Panc1 (cell line): ENCODE results near the gene ADAMTSL3. TPM values are rescaled to one million over a fixed set of nuclear protein-coding genes. Genes with fewer than 3 reads are reported as not detected.

Experiments used
- ATAC-seq: fragments of 200-7000 bp; cut with Tn5 transposase; 2 replicates; pipeline ENCODE4 v1.9.1; 2020; ENCODE audit warnings: mild to moderate bottlenecking, moderate library complexity
- BruUV-seq: library from RNA; stranded (reverse); fragments of 400-500 nt; replicated peaks from 2 replicates; lab custom pipeline; 2021; lab: Mats Ljungman, UMichigan
- CTCF ChIA-PET: fragments of 300-600 bp; sonication (Branson Sonifier 250); formaldehyde crosslinking; loops from one replicate; lab custom pipeline; 2022; ENCODE audit warnings: antibody characterized with exemption; lab: Charles Lee
- POLR2A ChIA-PET: fragments of 300-600 bp; sonication (Branson Sonifier 250); formaldehyde crosslinking; loops from one replicate; lab custom pipeline; 2022; ENCODE audit warnings: antibody characterized with exemption; lab: Charles Lee
- DNase-seq: peaks from one replicate; pipeline ENCODE4 v3.0.0-alpha.2; 2010; ENCODE audit warnings: low read depth, low spot score
- H3K27ac ChIP-seq: 2 replicates; pipeline ENCODE4 v1.5.1; 2011; ENCODE audit warnings: mild to moderate bottlenecking, low read length, inconsistent platforms
- H3K27me3 ChIP-seq: fragments of 200-500 bp; sonication (Bioruptor generic); 2 replicates; pipeline ENCODE4 v1.6.0; 2014; ENCODE audit warnings: low read length, inconsistent platforms; ENCODE audit not compliant: control insufficient read depth, insufficient read depth
- H3K36me3 ChIP-seq: fragments of 200-500 bp; sonication (Bioruptor generic); 2 replicates; pipeline ENCODE4 v1.5.1; 2014; ENCODE audit warnings: inconsistent platforms, mild to moderate bottlenecking, low read length, moderate library complexity; ENCODE audit not compliant: control insufficient read depth, insufficient read depth
- H3K4me1 ChIP-seq: 2 replicates; pipeline ENCODE4 v1.5.1; 2011; ENCODE audit warnings: inconsistent platforms, mild to moderate bottlenecking, low read length, moderate library complexity; ENCODE audit not compliant: control insufficient read depth, insufficient read depth
- H3K4me3 ChIP-seq, 2 experiments: 2 replicates each; pipeline ENCODE4 v1.5.1; 2011 to 2012; ENCODE audit warnings: low read depth in 2 of 2, low read length in 2 of 2, mild to moderate bottlenecking in 2 of 2, inconsistent platforms in 1 of 2, moderate library complexity in 1 of 2
- H3K9me3 ChIP-seq: fragments of 200-500 bp; sonication (Bioruptor generic); 2 replicates; pipeline ENCODE4 v1.5.1; 2014; ENCODE audit warnings: low read depth, mild to moderate bottlenecking, inconsistent platforms, low read length, moderate library complexity; ENCODE audit not compliant: control insufficient read depth, insufficient read depth
- POLR2AphosphoS5 ChIP-seq: IDR thresholded peaks from 2 replicates; pipeline ENCODE4 v1.6.1; 2012; ENCODE audit warnings: mild to moderate bottlenecking, low read depth, low read length, moderate library complexity
- SIN3A ChIP-seq: IDR thresholded peaks from 2 replicates; pipeline ENCODE4 v1.6.1; 2012; ENCODE audit warnings: low read depth, mild to moderate bottlenecking, low read length, moderate library complexity, borderline replicate concordance; ENCODE audit not compliant: insufficient read depth
- TCF7L2 ChIP-seq: IDR thresholded peaks from 2 replicates; pipeline ENCODE4 v1.6.1; 2011; ENCODE audit warnings: mild to moderate bottlenecking, low read depth, low read length, inconsistent platforms
- in situ Hi-C: cut with HindIII; loops from 2 replicates; pipeline ENCODE4 v1.10.0; 2016; ENCODE audit warnings: low sequenced_read_pairs, low pct_unique_long_range_greater_than_20kb
- intact Hi-C: fragments of 100-400 bp; cut with micrococcal nuclease; formaldehyde crosslinking; loops from one replicate; pipeline ENCODE4 v1.10.0; 2022; ENCODE audit not compliant: unreplicated experiment
- total RNA-seq: library from RNA; stranded (reverse); gene quantifications from one replicate; pipeline ENCODE4 v1.2.1, GENCODE V29; 2021; ENCODE audit not compliant: unreplicated experiment
- TF ChIP-seq, protein P1 (sequence below), 2 experiments: IDR thresholded peaks; 2 replicates each; pipeline ENCODE4 v1.6.1; 2011 to 2012; ENCODE audit warnings: low read depth in 2 of 2, control low read depth in 1 of 2, low read length in 1 of 2, mild to moderate bottlenecking in 1 of 2, moderate library complexity in 1 of 2; ENCODE audit not compliant: insufficient read depth in 1 of 2
- TF ChIP-seq, protein P2 (sequence below): fragments of 450-650 bp; IDR thresholded peaks from 2 replicates; pipeline ENCODE4 v1.5.1; 2017; ENCODE audit warnings: mild to moderate bottlenecking

Gene ADAMTSL3
- total RNA-seq, 1 experiment from 2014 or later = not detected

GRCh38 chr15:83694536-83694935, 40.6 kb downstream of the ADAMTSL3 start:
- in situ Hi-C loops = no loop called here
- Histone ChIP-seq H3K36me3 (no peaks in the 10 kb centered on the region), H3K27me3 (no peaks in the 10 kb centered on the region), H3K27ac (no peak overlapping the region), H3K4me1 (no peaks in the 10 kb centered on the region), H3K9me3 (no peaks in the 10 kb centered on the region), H3K4me3 (no peak overlapping the region)
- ChIA-PET CTCF (no interaction called here), POLR2A (no interaction called here)
- BruUV-seq = no TSS peak
- TF ChIP-seq POLR2AphosphoS5 = no peak
- TF ChIP-seq, protein P1, sequence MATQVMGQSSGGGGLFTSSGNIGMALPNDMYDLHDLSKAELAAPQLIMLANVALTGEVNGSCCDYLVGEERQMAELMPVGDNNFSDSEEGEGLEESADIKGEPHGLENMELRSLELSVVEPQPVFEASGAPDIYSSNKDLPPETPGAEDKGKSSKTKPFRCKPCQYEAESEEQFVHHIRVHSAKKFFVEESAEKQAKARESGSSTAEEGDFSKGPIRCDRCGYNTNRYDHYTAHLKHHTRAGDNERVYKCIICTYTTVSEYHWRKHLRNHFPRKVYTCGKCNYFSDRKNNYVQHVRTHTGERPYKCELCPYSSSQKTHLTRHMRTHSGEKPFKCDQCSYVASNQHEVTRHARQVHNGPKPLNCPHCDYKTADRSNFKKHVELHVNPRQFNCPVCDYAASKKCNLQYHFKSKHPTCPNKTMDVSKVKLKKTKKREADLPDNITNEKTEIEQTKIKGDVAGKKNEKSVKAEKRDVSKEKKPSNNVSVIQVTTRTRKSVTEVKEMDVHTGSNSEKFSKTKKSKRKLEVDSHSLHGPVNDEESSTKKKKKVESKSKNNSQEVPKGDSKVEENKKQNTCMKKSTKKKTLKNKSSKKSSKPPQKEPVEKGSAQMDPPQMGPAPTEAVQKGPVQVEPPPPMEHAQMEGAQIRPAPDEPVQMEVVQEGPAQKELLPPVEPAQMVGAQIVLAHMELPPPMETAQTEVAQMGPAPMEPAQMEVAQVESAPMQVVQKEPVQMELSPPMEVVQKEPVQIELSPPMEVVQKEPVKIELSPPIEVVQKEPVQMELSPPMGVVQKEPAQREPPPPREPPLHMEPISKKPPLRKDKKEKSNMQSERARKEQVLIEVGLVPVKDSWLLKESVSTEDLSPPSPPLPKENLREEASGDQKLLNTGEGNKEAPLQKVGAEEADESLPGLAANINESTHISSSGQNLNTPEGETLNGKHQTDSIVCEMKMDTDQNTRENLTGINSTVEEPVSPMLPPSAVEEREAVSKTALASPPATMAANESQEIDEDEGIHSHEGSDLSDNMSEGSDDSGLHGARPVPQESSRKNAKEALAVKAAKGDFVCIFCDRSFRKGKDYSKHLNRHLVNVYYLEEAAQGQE (IDR thresholded peaks at IDR 0.05; ENCODE audit: insufficient read depth in 1 of 2, low read depth in 2 of 2, low read length in 1 of 2) = no peak
- TF ChIP-seq SIN3A = no peak
- no peak for TF ChIP-seq TCF7L2
- TF ChIP-seq, protein P2, sequence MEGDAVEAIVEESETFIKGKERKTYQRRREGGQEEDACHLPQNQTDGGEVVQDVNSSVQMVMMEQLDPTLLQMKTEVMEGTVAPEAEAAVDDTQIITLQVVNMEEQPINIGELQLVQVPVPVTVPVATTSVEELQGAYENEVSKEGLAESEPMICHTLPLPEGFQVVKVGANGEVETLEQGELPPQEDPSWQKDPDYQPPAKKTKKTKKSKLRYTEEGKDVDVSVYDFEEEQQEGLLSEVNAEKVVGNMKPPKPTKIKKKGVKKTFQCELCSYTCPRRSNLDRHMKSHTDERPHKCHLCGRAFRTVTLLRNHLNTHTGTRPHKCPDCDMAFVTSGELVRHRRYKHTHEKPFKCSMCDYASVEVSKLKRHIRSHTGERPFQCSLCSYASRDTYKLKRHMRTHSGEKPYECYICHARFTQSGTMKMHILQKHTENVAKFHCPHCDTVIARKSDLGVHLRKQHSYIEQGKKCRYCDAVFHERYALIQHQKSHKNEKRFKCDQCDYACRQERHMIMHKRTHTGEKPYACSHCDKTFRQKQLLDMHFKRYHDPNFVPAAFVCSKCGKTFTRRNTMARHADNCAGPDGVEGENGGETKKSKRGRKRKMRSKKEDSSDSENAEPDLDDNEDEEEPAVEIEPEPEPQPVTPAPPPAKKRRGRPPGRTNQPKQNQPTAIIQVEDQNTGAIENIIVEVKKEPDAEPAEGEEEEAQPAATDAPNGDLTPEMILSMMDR = no peak
- ATAC-seq = no peak
- DNase-seq = no peak
- intact Hi-C loops = no loop called here

DNA sequence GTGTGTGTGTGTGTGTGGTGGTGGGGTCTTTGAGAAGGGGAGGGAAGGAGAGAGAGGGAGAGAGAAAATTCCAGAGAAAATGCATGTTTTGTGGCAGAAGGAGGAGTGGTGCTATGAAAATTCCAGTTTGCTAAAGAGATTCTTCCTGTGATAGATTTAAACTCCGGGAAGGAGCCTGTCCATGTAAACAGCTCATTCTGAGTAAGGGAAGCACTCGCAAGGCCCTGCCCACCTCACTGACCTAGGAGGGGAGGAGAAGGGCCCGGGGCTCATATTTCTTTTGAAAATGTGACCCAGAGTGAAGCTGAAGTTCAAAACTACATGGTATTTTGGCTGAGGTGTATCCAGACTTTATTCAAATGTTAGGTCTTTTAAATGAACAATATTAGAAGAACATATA, 41.3 kb downstream of the ADAMTSL3 start:
- ChIA-PET CTCF (no interaction called here), POLR2A (no interaction called here)
- in situ Hi-C loops = no loop called here
- intact Hi-C loops = no loop called here
- no peak for TF ChIP-seq TCF7L2
- TF ChIP-seq, protein P1 (IDR thresholded peaks at IDR 0.05; ENCODE audit: insufficient read depth in 1 of 2, low read depth in 2 of 2, low read length in 1 of 2) = no peak
- TF ChIP-seq, protein P2 = no peak
- no peak overlapping the region for H3K4me3 ChIP-seq
- H3K36me3 ChIP-seq = no peaks in the 10 kb centered on the region
- no peak overlapping the region for H3K27ac ChIP-seq
- ATAC-seq (no peak), DNase-seq (no peak)
- no TSS peak for BruUV-seq
- no peaks in the 10 kb centered on the region for H3K27me3 ChIP-seq
- H3K9me3 ChIP-seq = no peaks in the 10 kb centered on the region
- no peaks in the 10 kb centered on the region for H3K4me1 ChIP-seq
